Uterus (tissue), 2 donors: ENCODE results near the gene EPC1.

Source experiments
- CTCF ChIP-seq, 4 experiments: fragments of 200-600 bp in 2 of 4; fragments of 450-650 bp in 2 of 4; sonication (generic) in 2 of 4; IDR thresholded peaks; one replicate each; pipeline ENCODE4 v1.5.1; 2016 to 2019; ENCODE audit warnings: antibody characterized with exemption in 4 of 4, mild to moderate bottlenecking in 2 of 4, moderate library complexity in 1 of 4
- POLR2A ChIP-seq, 2 donors: fragments of 450-650 bp; IDR thresholded peaks; one replicate each; pipeline ENCODE4 v1.6.1; 2016; ENCODE audit warnings: antibody characterized with exemption in 2 of 2, mild to moderate bottlenecking in 1 of 2, moderate library complexity in 1 of 2

GRCh38 chr10:32346551-32347362 is at the start of gene EPC1:
- TF ChIP-seq CTCF (IDR thresholded peaks at IDR 0.05) (peak in 1 of 4 experiments; percentile 9), POLR2A (IDR thresholded peaks at IDR 0.05) (peak in 1 of 2 donors; percentile 89)
